CD14-positive monocyte (primary cell): ENCODE results near the gene NPAS3. TPM values are rescaled to one million over a fixed set of nuclear protein-coding genes. Genes with fewer than 3 reads are reported as not detected.

Experiments
- DNase-seq, 3 donors: peaks; one replicate each; pipeline ENCODE4 v3.0.0-alpha.2; 2011 to 2022
- H2AFZ ChIP-seq: 2 replicates; pipeline ENCODE4 v1.6.0; 2012; ENCODE audit warnings: mild to moderate bottlenecking, low read depth, low read length, inconsistent platforms; ENCODE audit not compliant: insufficient read depth, poor library complexity, severe bottlenecking
- H3K27ac ChIP-seq, 2 donors: 1 replicate in 1 of 2; 2 replicates in 1 of 2; pipeline ENCODE4 v1.5.1; 2012 to 2013; ENCODE audit warnings: low read length in 2 of 2, control low read depth in 1 of 2, inconsistent platforms in 1 of 2, low read depth in 1 of 2, mild to moderate bottlenecking in 1 of 2
- H3K27me3 ChIP-seq, 2 donors: one replicate each; pipeline versions ENCODE4 v1.6.0 to v1.6.1; 2011 to 2013; ENCODE audit warnings: low read length in 2 of 2; ENCODE audit not compliant: control insufficient read depth in 2 of 2, insufficient read depth in 2 of 2
- H3K36me3 ChIP-seq, 2 donors: replicated peaks in 1 of 2; 1 replicate in 1 of 2; 2 replicates in 1 of 2; pipeline versions ENCODE4 v1.5.1 to v1.6.1; 2012 to 2013; ENCODE audit warnings: low read length in 2 of 2, control low read depth in 1 of 2, inconsistent platforms in 1 of 2, mild to moderate bottlenecking in 1 of 2; ENCODE audit not compliant: insufficient read depth in 2 of 2, control insufficient read depth in 1 of 2
- H3K4me1 ChIP-seq, 2 donors: 1 replicate in 1 of 2; 2 replicates in 1 of 2; pipeline versions ENCODE4 v1.5.1 to v1.6.1; 2012 to 2013; ENCODE audit warnings: low read length in 2 of 2, control low read depth in 1 of 2, inconsistent platforms in 1 of 2, mild to moderate bottlenecking in 1 of 2, moderate library complexity in 1 of 2; ENCODE audit not compliant: insufficient read depth in 2 of 2, control insufficient read depth in 1 of 2
- H3K4me2 ChIP-seq: replicated peaks from 2 replicates; pipeline ENCODE3; 2012; ENCODE audit warnings: low read length, moderate library complexity, mild to moderate bottlenecking; ENCODE audit not compliant: poor library complexity, severe bottlenecking; ENCODE audit errors: extremely low read depth
- H3K4me3 ChIP-seq, 3 experiments: fragments of 200-600 bp in 1 of 3; sonication (generic) in 1 of 3; replicated peaks in 1 of 3; 1 replicate in 2 of 3; 2 replicates in 1 of 3; pipeline ENCODE4 v1.5.1; 2011 to 2013; ENCODE audit warnings: low read length in 3 of 3, mild to moderate bottlenecking in 3 of 3, control low read depth in 2 of 3, low read depth in 2 of 3, inconsistent platforms in 1 of 3, moderate library complexity in 1 of 3
- H3K79me2 ChIP-seq: 2 replicates; pipeline ENCODE4 v1.6.0; 2012; ENCODE audit warnings: mild to moderate bottlenecking, control low read depth, inconsistent platforms, low read length, moderate library complexity; ENCODE audit not compliant: insufficient read depth
- H3K9ac ChIP-seq: 2 replicates; pipeline ENCODE4 v1.6.0; 2017; ENCODE audit warnings: low read length, mild to moderate bottlenecking; ENCODE audit not compliant: insufficient read depth, poor library complexity, severe bottlenecking
- H3K9me3 ChIP-seq, 2 donors: replicated peaks in 1 of 2; 1 replicate in 1 of 2; 2 replicates in 1 of 2; pipeline versions ENCODE4 v1.5.1 to v1.6.1; 2012 to 2013; ENCODE audit warnings: low read length in 2 of 2, control low read depth in 1 of 2; ENCODE audit not compliant: control insufficient read depth in 1 of 2, insufficient read depth in 1 of 2
- H4K20me1 ChIP-seq: 2 replicates; pipeline ENCODE4 v1.6.0; 2012; ENCODE audit warnings: mild to moderate bottlenecking, low read length, control low read depth, moderate library complexity; ENCODE audit not compliant: insufficient read depth
- H3K27ac Mint-ChIP-seq, 7 donors: one replicate each; pipeline ENCODE4 v1.8.0; 2020; ENCODE audit warnings: mild to moderate bottlenecking in 7 of 7, mixed read lengths in 7 of 7, moderate library complexity in 6 of 7, inconsistent platforms in 2 of 7
- H3K27me3 Mint-ChIP-seq, 3 donors: one replicate each; pipeline ENCODE4 v1.8.0; 2021 to 2022; ENCODE audit warnings: low read depth in 3 of 3, mild to moderate bottlenecking in 3 of 3, mixed read lengths in 3 of 3, moderate library complexity in 3 of 3, inconsistent platforms in 1 of 3
- H3K36me3 Mint-ChIP-seq, 2 donors: one replicate each; pipeline ENCODE4 v1.8.0; 2020; ENCODE audit warnings: mixed read lengths in 2 of 2, inconsistent platforms in 1 of 2, mild to moderate bottlenecking in 1 of 2
- H3K4me1 Mint-ChIP-seq: one replicate; pipeline ENCODE4 v1.8.0; 2020; ENCODE audit warnings: mild to moderate bottlenecking, mixed read lengths
- H3K4me3 Mint-ChIP-seq, 2 donors: one replicate each; pipeline ENCODE4 v1.8.0; 2020; ENCODE audit warnings: mild to moderate bottlenecking in 2 of 2, mixed read lengths in 2 of 2, moderate library complexity in 1 of 2
- H3K9me3 Mint-ChIP-seq, 7 donors: one replicate each; pipeline ENCODE4 v1.8.0; 2020 to 2022; ENCODE audit warnings: mixed read lengths in 7 of 7, mild to moderate bottlenecking in 6 of 7, moderate library complexity in 6 of 7, inconsistent platforms in 2 of 7
- CTCF ChIP-seq: fragments of 200-600 bp; IDR thresholded peaks from one replicate; pipeline ENCODE4 v1.8.0; 2022; ENCODE audit warnings: antibody characterized with exemption, mild to moderate bottlenecking
- WGBS: methylation state at CpG from one replicate; pipeline ENCODE4 v1.1.5; 2013; ENCODE audit warnings: missing lambda C conversion rate; ENCODE audit not compliant: insufficient coverage; 5-methylcytosine and 5-hydroxymethylcytosine counted together
- intact Hi-C, 2 donors: fragments of 100-400 bp; cut with micrococcal nuclease; formaldehyde crosslinking; loops; one replicate each; pipeline versions ENCODE4 v1.15.0 to v1.15.1; 2023
- polyA plus RNA-seq, 3 donors: library from polyadenylated mRNA; depleted of rRNA in 1 of 3; unstranded in 2 of 3; stranded (reverse) in 1 of 3; fragments of 300-500 nt in 2 of 3; fragments of >200 nt in 1 of 3; fragmentation: Illumina TruSeq in 2 of 3; gene quantifications; 1 replicate in 2 of 3; 2 replicates in 1 of 3; pipeline ENCODE4 v1.2.3, GENCODE V29; 2012 to 2021

Gene NPAS3
- polyA plus RNA-seq, 3 donors, result not detected

GRCh38 chr14:33239465-33239864 lies 300.8 kb downstream of the NPAS3 start:
- H3K4me3 Mint-ChIP-seq, result no peak overlapping the region
- intact Hi-C loops, result no loop called here
- Histone ChIP-seq H3K9ac (no peak overlapping the region), H2AFZ (no peak overlapping the region), H3K27ac (no peak overlapping the region), H3K4me1 (no peaks in the 10 kb centered on the region), H4K20me1 (no peaks in the 10 kb centered on the region), H3K27me3 (no peaks in the 10 kb centered on the region), H3K4me2 (no peak overlapping the region), H3K36me3 (no peaks in the 10 kb centered on the region), H3K4me3 (no peak overlapping the region), H3K79me2 (no peaks in the 10 kb centered on the region), H3K9me3 (no peaks in the 10 kb centered on the region)
- no peak for TF ChIP-seq CTCF
- no peak for DNase-seq
- H3K27ac Mint-ChIP-seq, result no peak overlapping the region
- H3K9me3 Mint-ChIP-seq, result peaks cover 0 to 1% (median 0%) of the 10 kb centered on the region in 7 donors
- WGBS, result no CpG with 5 or more reads among the region's 1 CpG
- H3K4me1 Mint-ChIP-seq, result no peaks in the 10 kb centered on the region
- no peaks in the 10 kb centered on the region for H3K36me3 Mint-ChIP-seq
- no peaks in the 10 kb centered on the region for H3K27me3 Mint-ChIP-seq

DNA sequence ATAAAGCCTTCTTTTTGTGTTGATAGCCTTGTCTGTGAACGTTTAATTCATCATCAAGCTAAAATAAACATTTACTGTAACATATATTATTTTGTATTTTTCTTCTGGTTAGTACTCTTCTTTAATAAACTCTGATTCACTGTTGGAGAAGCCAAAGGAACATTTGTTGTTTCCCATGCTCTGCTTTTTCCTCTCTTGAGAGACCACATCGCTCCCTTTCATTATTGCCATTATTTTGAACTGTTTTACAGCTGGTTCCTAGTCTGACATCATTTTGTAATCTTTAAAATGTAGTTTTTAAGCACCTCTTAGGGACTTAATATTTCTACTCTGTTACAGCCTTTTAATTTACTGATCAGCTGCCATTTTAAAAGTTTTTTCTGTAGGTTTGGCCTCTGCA lies 301.8 kb downstream of the NPAS3 start:
- H3K9me3 Mint-ChIP-seq, result peaks cover 0 to 3% (median 0%) of the 10 kb centered on the region in 7 donors
- H3K4me1 ChIP-seq, result no peaks in the 10 kb centered on the region
- no peak overlapping the region for H3K27ac ChIP-seq
- H3K9me3 ChIP-seq, result no peaks in the 10 kb centered on the region
- no peak overlapping the region for H3K27ac Mint-ChIP-seq
- no peaks in the 10 kb centered on the region for H3K4me1 Mint-ChIP-seq
- no peak for DNase-seq
- no peak overlapping the region for H3K4me2 ChIP-seq
- H3K9ac ChIP-seq, result no peak overlapping the region
- no CpG with 5 or more reads among the region's 2 CpGs for WGBS
- no peak overlapping the region for H3K4me3 Mint-ChIP-seq
- no peaks in the 10 kb centered on the region for H3K27me3 Mint-ChIP-seq
- no peaks in the 10 kb centered on the region for H3K27me3 ChIP-seq
- H2AFZ ChIP-seq, result no peak overlapping the region
- H3K4me3 ChIP-seq, result no peak overlapping the region
- no peaks in the 10 kb centered on the region for H3K36me3 Mint-ChIP-seq
- no peak for TF ChIP-seq CTCF
- no peaks in the 10 kb centered on the region for H3K36me3 ChIP-seq
- no peaks in the 10 kb centered on the region for H3K79me2 ChIP-seq
- intact Hi-C loops, result no loop called here
- H4K20me1 ChIP-seq, result no peaks in the 10 kb centered on the region
